Osteocyte (in vitro differentiated cells): ENCODE measurements around the gene MLX. TPM values are rescaled to one million over a fixed set of nuclear protein-coding genes. Genes with fewer than 3 reads are reported as not detected.

ENCODE experiments used
- DNase-seq: peaks from one replicate; pipeline ENCODE4 v3.0.0; 2021; ENCODE audit warnings: mixed read lengths; ENCODE audit not compliant: unreplicated experiment; ENCODE audit errors: extremely low spot score
- H3K27ac Mint-ChIP-seq: one replicate; pipeline ENCODE4 v1.8.0; 2021; ENCODE audit warnings: mild to moderate bottlenecking, mixed read lengths; ENCODE audit not compliant: unreplicated experiment
- H3K27me3 Mint-ChIP-seq: one replicate; pipeline ENCODE4 v1.8.0; 2021; ENCODE audit warnings: mixed read lengths; ENCODE audit not compliant: unreplicated experiment
- H3K36me3 Mint-ChIP-seq: one replicate; pipeline ENCODE4 v1.8.0; 2021; ENCODE audit warnings: mixed read lengths; ENCODE audit not compliant: unreplicated experiment
- H3K4me1 Mint-ChIP-seq: one replicate; pipeline ENCODE4 v1.8.0; 2021; ENCODE audit warnings: mixed read lengths; ENCODE audit not compliant: unreplicated experiment
- H3K4me3 Mint-ChIP-seq: one replicate; pipeline ENCODE4 v1.8.0; 2021; ENCODE audit warnings: mild to moderate bottlenecking, moderate library complexity, mixed read lengths; ENCODE audit not compliant: unreplicated experiment
- H3K9me3 Mint-ChIP-seq: one replicate; pipeline ENCODE4 v1.8.0; 2021; ENCODE audit warnings: mixed read lengths; ENCODE audit not compliant: unreplicated experiment
- CTCF ChIP-seq: fragments of 200-600 bp; sonication (generic); IDR thresholded peaks from 2 replicates; pipeline ENCODE4 v1.5.0; 2021; ENCODE audit warnings: antibody characterized with exemption, mild to moderate bottlenecking, moderate library complexity
- total RNA-seq: library from RNA; stranded (reverse); gene quantifications from 2 replicates; pipeline ENCODE4 v1.2.1, GENCODE V29; 2021

Gene MLX
- total RNA-seq, 1 donor from 2014 or later: 34.6 TPM

GRCh38 chr17:42530952-42531454 is 35.9 kb upstream of the MLX start:
- H3K27me3 Mint-ChIP-seq: no peaks in the 10 kb centered on the region
- no peak for DNase-seq
- peaks cover 45% of the 10 kb centered on the region for H3K4me1 Mint-ChIP-seq
- H3K4me3 Mint-ChIP-seq: no peak overlapping the region
- H3K9me3 Mint-ChIP-seq: no peaks in the 10 kb centered on the region
- peak overlapping the region; percentile 39 for H3K27ac Mint-ChIP-seq
- TF ChIP-seq CTCF: no peak
- no peaks in the 10 kb centered on the region for H3K36me3 Mint-ChIP-seq

- no peaks in the 10 kb centered on the region for H3K27me3 Mint-ChIP-seq
- peak overlapping the region; percentile 64 for H3K4me3 Mint-ChIP-seq
- TF ChIP-seq CTCF: peak; percentile 51
- DNase-seq: no peak
- H3K4me1 Mint-ChIP-seq: peaks cover 41% of the 10 kb centered on the region
- peak overlapping the region; percentile 73 for H3K27ac Mint-ChIP-seq
- no peaks in the 10 kb centered on the region for H3K36me3 Mint-ChIP-seq
- no peaks in the 10 kb centered on the region for H3K9me3 Mint-ChIP-seq
These were observed 35.2 kb upstream of the MLX start for GRCh38 chr17:42531455-42532354.

- DNase-seq: no peak
- peak overlapping the region; percentile 96 for H3K27ac Mint-ChIP-seq
- no peaks in the 10 kb centered on the region for H3K9me3 Mint-ChIP-seq
- no peaks in the 10 kb centered on the region for H3K27me3 Mint-ChIP-seq
- H3K4me1 Mint-ChIP-seq: peaks cover 48% of the 10 kb centered on the region
- TF ChIP-seq CTCF: no peak
- H3K36me3 Mint-ChIP-seq: peaks cover 10% of the 10 kb centered on the region
- H3K4me3 Mint-ChIP-seq: peak overlapping the region; percentile 64
These were observed 31.5 kb upstream of the MLX start for GRCh38 chr17:42535155-42536047.

GRCh38 chr17:42536048-42536371 is 30.9 kb upstream of the MLX start, which contains the start of gene NAGLU:
Gene NAGLU, plus strand, starts transcription at chr17:42536241. Its CDS starts 32 bp downstream, at chr17:42536273.
- H3K9me3 Mint-ChIP-seq: no peaks in the 10 kb centered on the region
- H3K27me3 Mint-ChIP-seq: no peaks in the 10 kb centered on the region
- H3K36me3 Mint-ChIP-seq: peaks cover 10% of the 10 kb centered on the region
- H3K27ac Mint-ChIP-seq: peak within 1 kb of the TSS; percentile 96
- peak within 1 kb of the TSS; percentile 85 for H3K4me3 Mint-ChIP-seq
- TF ChIP-seq CTCF: no peak
- peak; percentile 98 for DNase-seq
- peaks cover 44% of the 10 kb centered on the region for H3K4me1 Mint-ChIP-seq
